ENCODE results near the gene ZBTB2. TPM values are rescaled to one million over a fixed set of nuclear protein-coding genes. Genes with fewer than 3 reads are reported as not detected.

ZBTB2 gene
- total RNA-seq, 4 donors from 2014 or later: 7.3 to 17.3 (median 11.0) TPM

DNA sequence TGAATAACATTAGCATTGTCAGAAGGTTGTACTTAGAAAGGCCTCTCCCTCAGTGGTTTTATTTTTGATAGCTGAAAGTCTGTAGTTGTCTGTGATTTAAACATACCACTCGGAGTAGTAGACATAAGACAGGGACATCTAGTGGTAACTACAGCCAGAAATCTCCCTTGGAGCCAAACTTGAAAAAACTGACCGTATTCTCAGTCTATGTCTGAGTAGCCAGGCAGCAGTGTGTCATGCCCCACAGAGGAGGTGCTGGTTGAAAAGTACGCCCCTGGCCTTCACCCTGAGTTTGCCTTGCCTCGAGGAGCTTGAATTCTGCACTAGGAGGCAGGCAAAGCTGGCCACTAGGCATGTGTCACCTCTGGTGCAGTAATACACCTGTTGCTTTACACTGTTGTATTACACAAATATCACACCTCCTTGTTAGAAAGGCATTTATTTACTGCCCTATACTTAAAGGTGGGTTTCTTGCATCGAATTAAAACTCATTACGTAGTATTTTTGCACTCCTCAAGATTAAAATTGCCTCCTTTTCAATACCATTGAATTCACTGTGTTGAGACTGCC is 20.8 kb downstream of the ZBTB2 start:
- TF ChIP-seq, protein P1, sequence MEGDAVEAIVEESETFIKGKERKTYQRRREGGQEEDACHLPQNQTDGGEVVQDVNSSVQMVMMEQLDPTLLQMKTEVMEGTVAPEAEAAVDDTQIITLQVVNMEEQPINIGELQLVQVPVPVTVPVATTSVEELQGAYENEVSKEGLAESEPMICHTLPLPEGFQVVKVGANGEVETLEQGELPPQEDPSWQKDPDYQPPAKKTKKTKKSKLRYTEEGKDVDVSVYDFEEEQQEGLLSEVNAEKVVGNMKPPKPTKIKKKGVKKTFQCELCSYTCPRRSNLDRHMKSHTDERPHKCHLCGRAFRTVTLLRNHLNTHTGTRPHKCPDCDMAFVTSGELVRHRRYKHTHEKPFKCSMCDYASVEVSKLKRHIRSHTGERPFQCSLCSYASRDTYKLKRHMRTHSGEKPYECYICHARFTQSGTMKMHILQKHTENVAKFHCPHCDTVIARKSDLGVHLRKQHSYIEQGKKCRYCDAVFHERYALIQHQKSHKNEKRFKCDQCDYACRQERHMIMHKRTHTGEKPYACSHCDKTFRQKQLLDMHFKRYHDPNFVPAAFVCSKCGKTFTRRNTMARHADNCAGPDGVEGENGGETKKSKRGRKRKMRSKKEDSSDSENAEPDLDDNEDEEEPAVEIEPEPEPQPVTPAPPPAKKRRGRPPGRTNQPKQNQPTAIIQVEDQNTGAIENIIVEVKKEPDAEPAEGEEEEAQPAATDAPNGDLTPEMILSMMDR (IDR thresholded peaks at IDR 0.05; ENCODE audit: low read depth): no peak

DNA sequence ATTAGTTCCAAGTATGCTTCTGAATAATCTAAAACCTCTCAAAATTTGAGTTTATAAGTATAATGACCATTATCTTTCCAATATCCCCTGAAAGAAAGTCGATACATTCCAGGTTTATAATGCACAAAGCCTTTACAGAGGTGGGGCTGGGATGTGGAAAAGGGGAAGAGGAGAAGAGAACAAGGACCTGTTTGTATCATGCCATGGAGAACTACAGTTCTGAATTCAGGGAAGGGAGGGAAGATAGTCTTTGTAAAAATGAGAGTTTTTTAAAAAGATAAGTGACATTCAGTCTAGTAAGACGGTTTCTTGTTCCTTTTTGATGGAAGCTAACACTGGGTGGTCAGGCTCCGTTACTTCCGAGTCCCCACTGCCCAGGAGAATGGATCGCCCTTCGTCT is 26.1 kb downstream of the ZBTB2 start:
- TF ChIP-seq, protein P1 (IDR thresholded peaks at IDR 0.05; ENCODE audit: low read depth): no peak

- TF ChIP-seq, protein P1 (IDR thresholded peaks at IDR 0.05; ENCODE audit: low read depth): no peak
Observed at GRCh38 chr6:151359486-151359885, 31.9 kb downstream of the ZBTB2 start.

- TF ChIP-seq, protein P1 (IDR thresholded peaks at IDR 0.05; ENCODE audit: low read depth): no peak
Observed at GRCh38 chr6:151358475-151358874, 32.9 kb downstream of the ZBTB2 start.

DNA sequence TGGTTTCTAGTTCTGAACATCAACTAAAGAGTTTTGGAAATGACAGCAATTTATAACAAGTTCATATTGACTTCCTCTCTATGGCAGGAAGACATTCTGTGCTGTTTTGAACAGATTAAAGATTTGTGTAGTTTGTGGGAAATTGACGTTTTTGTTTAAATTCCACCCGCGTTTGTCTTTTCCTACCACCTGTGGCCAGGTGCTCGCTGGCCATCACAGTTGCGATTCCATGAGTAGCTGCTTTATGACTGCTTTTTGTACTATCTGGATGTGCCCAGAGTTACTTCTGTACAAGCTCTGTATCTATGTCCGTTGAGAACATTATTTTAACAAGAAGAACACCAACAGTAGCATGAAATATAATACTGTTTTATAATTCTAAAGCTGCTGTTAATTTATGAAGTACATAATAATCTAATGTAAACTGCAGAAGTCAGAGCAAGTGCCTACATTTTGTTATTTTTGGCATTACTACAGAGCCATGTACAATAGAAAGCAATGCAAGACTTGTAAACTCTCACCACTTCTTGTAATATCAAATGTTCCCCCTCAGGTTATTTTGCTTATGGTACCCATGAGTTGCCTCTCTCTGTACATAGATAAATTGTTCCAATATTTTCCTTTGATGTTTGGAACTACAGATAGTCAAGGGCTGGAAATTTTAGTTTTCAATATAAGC is 33.5 kb downstream of the ZBTB2 start:
- TF ChIP-seq, protein P1 (IDR thresholded peaks at IDR 0.05; ENCODE audit: low read depth): no peak

GRCh38 chr6:151353795-151354194 is 37.6 kb downstream of the ZBTB2 start:
- TF ChIP-seq, protein P1 (IDR thresholded peaks at IDR 0.05; ENCODE audit: low read depth): no peak

GRCh38 chr6:151352410-151353396 is 38.7 kb downstream of the ZBTB2 start:
- TF ChIP-seq, protein P1 (IDR thresholded peaks at IDR 0.05; ENCODE audit: low read depth): no peak

Measured in subcutaneous adipose tissue (tissue), 4 donors.